IMR-90 (cell line): Measurements from ENCODE around the gene MRPS35. TPM values are rescaled to one million over a fixed set of nuclear protein-coding genes. Genes with fewer than 3 reads are reported as not detected.

Experiments used
- ATAC-seq: fragments of 200-7000 bp; cut with Tn5 transposase; 2 replicates; pipeline ENCODE4 v1.9.1; 2020; ENCODE audit warnings: low read depth, mild to moderate bottlenecking, moderate library complexity
- BruUV-seq: library from RNA; stranded (reverse); fragments of 400-500 nt; replicated peaks from 2 replicates; lab custom pipeline; 2021; lab: Mats Ljungman, UMichigan
- CTCF ChIA-PET: fragments of 300-600 bp; formaldehyde crosslinking; extraction: SDS; loops from one replicate; lab custom pipeline; 2021; ENCODE audit warnings: antibody characterized with exemption; lab: Yijun Ruan, JAX
- POLR2A ChIA-PET: fragments of 300-600 bp; sonication (Branson Sonifier 250); formaldehyde crosslinking; loops from one replicate; lab custom pipeline; 2022; ENCODE audit warnings: antibody characterized with exemption; ENCODE audit not compliant: unreplicated experiment; lab: Charles Lee
- DNase-seq: peaks from one replicate; pipeline ENCODE4 v3.0.0; 2013
- H2AFZ ChIP-seq: replicated peaks from 2 replicates; pipeline ENCODE3; 2013; ENCODE audit warnings: low read length, mild to moderate bottlenecking; ENCODE audit not compliant: poor library complexity
- H2AK5ac ChIP-seq: 2 replicates; pipeline ENCODE4 v1.6.1; 2013; ENCODE audit warnings: low read depth, low read length, inconsistent platforms
- H2AK9ac ChIP-seq: replicated peaks from 2 replicates; pipeline ENCODE3; 2013; ENCODE audit warnings: mild to moderate bottlenecking, low read depth, low read length, moderate library complexity; ENCODE audit not compliant: poor library complexity
- H2BK120ac ChIP-seq: 2 replicates; pipeline ENCODE4 v1.6.1; 2013; ENCODE audit warnings: low read depth, low read length, inconsistent platforms
- H2BK15ac ChIP-seq: 3 replicates; pipeline ENCODE4 v1.6.1; 2013; ENCODE audit warnings: low read depth, low read length, inconsistent platforms
- H2BK20ac ChIP-seq: 2 replicates; pipeline ENCODE4 v1.6.1; 2013; ENCODE audit warnings: low read depth, mild to moderate bottlenecking, inconsistent platforms, low read length, moderate library complexity
- H2BK5ac ChIP-seq: 2 replicates; pipeline ENCODE4 v1.6.1; 2013; ENCODE audit warnings: mild to moderate bottlenecking, low read depth, low read length, inconsistent platforms; ENCODE audit not compliant: poor library complexity, severe bottlenecking
- H3K14ac ChIP-seq: replicated peaks from 2 replicates; pipeline ENCODE4 v1.6.1; 2013; ENCODE audit warnings: low read depth, low read length, inconsistent platforms
- H3K18ac ChIP-seq: 2 replicates; pipeline ENCODE4 v1.6.1; 2013; ENCODE audit warnings: low read depth, low read length, control low read depth
- H3K23ac ChIP-seq: 2 replicates; pipeline ENCODE4 v1.6.1; 2013; ENCODE audit warnings: low read depth, low read length, inconsistent platforms
- H3K27ac ChIP-seq: 2 replicates; pipeline ENCODE4 v1.5.1; 2013; ENCODE audit warnings: mild to moderate bottlenecking, control low read depth, low read length; ENCODE audit not compliant: insufficient read depth
- H3K27me3 ChIP-seq: 2 replicates; pipeline ENCODE4 v1.6.1; 2013; ENCODE audit warnings: low read length; ENCODE audit not compliant: control insufficient read depth, insufficient read depth
- H3K36me3 ChIP-seq: 2 replicates; pipeline ENCODE4 v1.6.1; 2013; ENCODE audit warnings: low read length, mixed read lengths; ENCODE audit not compliant: control insufficient read depth, insufficient read depth
- H3K4ac ChIP-seq: 2 replicates; pipeline ENCODE4 v1.6.1; 2013; ENCODE audit warnings: low read depth, low read length, inconsistent platforms
- H3K4me1 ChIP-seq: 2 replicates; pipeline ENCODE4 v1.6.1; 2013; ENCODE audit warnings: low read length, mixed read lengths; ENCODE audit not compliant: control insufficient read depth, insufficient read depth
- H3K4me2 ChIP-seq: 2 replicates; pipeline ENCODE4 v1.6.1; 2013; ENCODE audit warnings: low read depth, mild to moderate bottlenecking, control low read depth, low read length, moderate library complexity
- H3K4me3 ChIP-seq: 2 replicates; pipeline ENCODE4 v1.5.1; 2013; ENCODE audit warnings: low read depth, mild to moderate bottlenecking, control low read depth, low read length, moderate library complexity; ENCODE audit not compliant: insufficient read depth
- H3K56ac ChIP-seq: 2 replicates; pipeline ENCODE4 v1.6.1; 2013; ENCODE audit warnings: low read length, inconsistent platforms; ENCODE audit not compliant: insufficient read depth; ENCODE audit errors: extremely low read depth
- H3K79me1 ChIP-seq, 2 experiments: 2 replicates each; pipeline ENCODE4 v1.6.1; 2013; ENCODE audit warnings: low read length in 2 of 2, inconsistent platforms in 1 of 2, low read depth in 1 of 2
- H3K9ac ChIP-seq: 2 replicates; pipeline ENCODE4 v1.6.1; 2013; ENCODE audit warnings: low read depth, low read length, control low read depth
- H3K9me1 ChIP-seq: 2 replicates; pipeline ENCODE4 v1.6.1; 2013; ENCODE audit warnings: low read length, inconsistent platforms; ENCODE audit not compliant: insufficient read depth
- H3K9me3 ChIP-seq: 2 replicates; pipeline ENCODE4 v1.6.1; 2013; ENCODE audit warnings: low read length; ENCODE audit not compliant: control insufficient read depth, insufficient read depth
- H4K20me1 ChIP-seq: 2 replicates; pipeline ENCODE4 v1.6.1; 2013; ENCODE audit warnings: low read length, inconsistent platforms; ENCODE audit not compliant: insufficient read depth
- H4K5ac ChIP-seq: 2 replicates; pipeline ENCODE4 v1.6.1; 2013; ENCODE audit warnings: mild to moderate bottlenecking, low read depth, low read length, control low read depth
- H4K8ac ChIP-seq, 2 experiments: 2 replicates each; pipeline ENCODE4 v1.6.1; 2013; ENCODE audit warnings: low read depth in 2 of 2, low read length in 2 of 2, control low read depth in 1 of 2, inconsistent platforms in 1 of 2
- H4K91ac ChIP-seq: 2 replicates; pipeline ENCODE4 v1.6.1; 2013; ENCODE audit warnings: low read depth, low read length, inconsistent platforms; ENCODE audit not compliant: insufficient read depth
- BHLHE40 ChIP-seq: fragments of 150-350 bp; IDR thresholded peaks from 2 replicates; pipeline ENCODE4 v1.6.1; 2016; ENCODE audit warnings: mild to moderate bottlenecking, low read depth, low read length
- CHD1 ChIP-seq: IDR thresholded peaks from 2 replicates; pipeline ENCODE4 v1.6.1; 2012; ENCODE audit warnings: low read depth, low read length, improper control_type of control experiment
- RAD21 ChIP-seq: IDR thresholded peaks from 2 replicates; pipeline ENCODE4 v1.6.1; 2012; ENCODE audit warnings: low read length, improper control_type of control experiment
- RFX5 ChIP-seq: IDR thresholded peaks from 2 replicates; pipeline ENCODE4 v1.8.0; 2012; ENCODE audit warnings: low read depth, mild to moderate bottlenecking, low read length, moderate library complexity
- WGBS, 2 experiments: methylation state at CpG; one replicate each; pipeline versions ENCODE4 v1.1.5 to v1.1.7; 2013; ENCODE audit warnings: missing lambda C conversion rate in 2 of 2; ENCODE audit not compliant: insufficient read length in 1 of 2; ENCODE audit errors: extremely low coverage in 2 of 2; 5-methylcytosine and 5-hydroxymethylcytosine counted together
- dilution Hi-C: fragments of 300-500 bp; cut with HindIII; formaldehyde crosslinking; loops from one replicate; pipeline ENCODE4 v1.14.3; 2018; ENCODE audit warnings: low sequenced_read_pairs; ENCODE audit not compliant: unreplicated experiment
- in situ Hi-C: fragments of 300-500 bp; cut with MboI; formaldehyde crosslinking; loops from 3 replicates; pipeline ENCODE4 v1.14.3; 2019; ENCODE audit warnings: low sequenced_read_pairs, inconsistent platforms, mixed read lengths
- intact Hi-C: fragments of 100-400 bp; cut with micrococcal nuclease; formaldehyde crosslinking; loops from 2 replicates; pipeline ENCODE4 v1.10.0; 2022
- polyA plus RNA-seq, 3 experiments: library from polyadenylated mRNA; depleted of rRNA; stranded (reverse); fragments of >200 nt; gene quantifications; 2 replicates each; pipeline ENCODE4 v1.2.3, GENCODE V29; 2012; ENCODE audit warnings: low replicate concordance in 1 of 3
- total RNA-seq: library from RNA; depleted of rRNA; stranded (reverse); fragments of >200 nt; gene quantifications from 2 replicates; pipeline ENCODE4 v1.2.3, GENCODE V29; 2012

The MRPS35 gene
- total and polyA plus RNA-seq, 2 of the 4 experiments (the other 2 are of a cell fraction), result 27.4 to 40.1 TPM

GRCh38 chr12:27779416-27779919, 68.8 kb downstream of the MRPS35 start:
- Histone ChIP-seq H2AFZ (peak overlapping the region; percentile 96), H3K4me2 (peak overlapping the region; percentile 94), H3K27me3 (no peaks in the 10 kb centered on the region), H4K8ac (peak overlapping the region; percentile 89 to 99), H3K23ac (peak overlapping the region; percentile 99), H3K4me3 (peak overlapping the region; percentile 61), H3K18ac (peak overlapping the region; percentile 91), H2BK5ac (peak overlapping the region; percentile 71), H2BK120ac (peak overlapping the region; percentile 96), H3K9me1 (peaks cover 2% of the 10 kb centered on the region), H4K20me1 (no peaks in the 10 kb centered on the region), H3K56ac (peak overlapping the region; percentile 86), H3K27ac (peak overlapping the region; percentile 77), H4K91ac (peak overlapping the region; percentile 98), H4K5ac (peak overlapping the region; percentile 96), H3K9ac (peak overlapping the region; percentile 76), H2BK20ac (peak overlapping the region; percentile 82), H3K9me3 (no peaks in the 10 kb centered on the region), H2AK9ac (peak overlapping the region; percentile 95), H3K36me3 (0 out of 2 replicates have a peak, but pooled peaks cover 5% of the 10 kb centered on the region), H3K4me1 (peaks cover 15% of the 10 kb centered on the region), H3K4ac (peak overlapping the region; percentile 99), H3K79me1 (peaks cover 4 to 41% of the 10 kb centered on the region in 2 experiments; a peak in 3 of 4 replicates), H2BK15ac (peak overlapping the region; percentile 67; the same call in 2 of the 3 replicates), H3K14ac (peak overlapping the region; percentile 100), H2AK5ac (peak overlapping the region; percentile 99)
- TF ChIP-seq RAD21 (no peak), RFX5 (no peak), BHLHE40 (no peak), CHD1 (0 out of 2 replicates have a peak, but pooled peaks have one; percentile 0)
- CTCF ChIA-PET, result interaction anchor here (0.6 kb wide), 1 partner anchor 104 kb away, joined by 5 read pairs; no protein-coding TSS in a partner anchor
- BruUV-seq, result no TSS peak
- WGBS, 2 experiments, result 1% methylated on average over 23 of the region's 36 CpGs; no CpG with 5 or more reads in 1 of the 2 experiments
- ATAC-seq, result no peak
- no peak for DNase-seq
- intact Hi-C loops (no loop called here), in situ Hi-C loops (no loop called here), dilution Hi-C loops (no loop called here)
- POLR2A ChIA-PET, result no interaction called here
